EL (cell line): Measurements from ENCODE around the gene KCTD21.

Source experiments
- DNase-seq: peaks from one replicate; pipeline ENCODE4 v3.0.0-alpha.2; 2016

KCTD21 gene

DNA sequence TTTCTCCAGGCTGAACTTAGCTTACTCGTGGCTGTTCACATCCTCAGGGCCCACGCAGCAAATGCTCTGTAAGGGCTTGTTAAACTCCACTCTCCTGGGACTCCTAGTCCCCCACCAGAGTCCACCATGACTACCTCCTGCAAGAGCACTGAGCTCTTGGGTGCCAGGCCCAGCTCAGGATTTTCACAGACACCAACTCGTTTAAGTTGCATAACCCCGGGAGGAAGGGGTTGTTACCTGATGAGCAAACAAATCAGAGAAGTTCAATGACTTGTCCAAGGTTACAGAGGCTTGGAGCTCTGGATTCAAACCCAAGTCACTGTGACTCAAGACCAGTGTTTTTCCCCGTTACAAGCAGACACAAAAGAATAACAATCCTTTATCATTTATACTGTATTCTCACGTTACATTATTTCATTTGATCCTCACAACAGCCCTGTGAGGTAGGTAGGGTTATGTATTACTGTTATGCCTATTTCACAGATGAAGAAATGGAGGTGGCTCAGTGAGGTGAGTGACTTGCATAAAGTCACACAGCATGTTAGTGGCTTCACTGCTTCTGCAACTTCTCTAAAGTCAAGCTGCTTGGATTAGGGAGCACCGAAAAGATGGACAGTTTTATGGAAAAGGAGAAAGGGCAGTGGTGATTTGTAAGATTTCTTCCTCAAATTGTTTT is 17.4 kb downstream of the KCTD21 start:
- DNase-seq = no peak

- DNase-seq = no peak
These were observed 18.0 kb downstream of the KCTD21 start for GRCh38 chr11:78170413-78170812.

- DNase-seq = peak; percentile 51
These were observed 19.6 kb downstream of the KCTD21 start for GRCh38 chr11:78168539-78169477.

GRCh38 chr11:78166855-78167469 is 21.5 kb downstream of the KCTD21 start:
- no peak for DNase-seq

GRCh38 chr11:78164471-78164870 is 24.0 kb downstream of the KCTD21 start:
- no peak for DNase-seq

DNA sequence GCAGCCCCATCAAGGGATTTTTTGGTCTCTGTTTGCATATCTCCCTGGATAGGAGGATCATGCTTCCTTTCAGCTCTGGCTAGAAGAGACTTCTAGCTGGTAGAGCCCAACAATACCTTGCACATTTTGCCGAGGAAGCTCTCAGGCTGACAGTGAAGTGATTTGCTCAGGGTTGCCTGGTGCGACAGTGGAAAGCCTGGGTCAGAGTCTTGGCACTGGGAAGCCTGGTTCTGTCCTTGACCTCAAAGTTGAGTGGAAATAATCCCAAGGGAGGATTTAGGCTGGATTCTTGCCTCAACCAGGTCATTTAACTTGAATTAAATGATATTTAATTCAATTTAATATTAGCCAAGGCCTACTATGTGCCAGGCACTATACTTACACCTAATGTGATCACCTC is 24.6 kb downstream of the KCTD21 start:
- no peak for DNase-seq

DNA sequence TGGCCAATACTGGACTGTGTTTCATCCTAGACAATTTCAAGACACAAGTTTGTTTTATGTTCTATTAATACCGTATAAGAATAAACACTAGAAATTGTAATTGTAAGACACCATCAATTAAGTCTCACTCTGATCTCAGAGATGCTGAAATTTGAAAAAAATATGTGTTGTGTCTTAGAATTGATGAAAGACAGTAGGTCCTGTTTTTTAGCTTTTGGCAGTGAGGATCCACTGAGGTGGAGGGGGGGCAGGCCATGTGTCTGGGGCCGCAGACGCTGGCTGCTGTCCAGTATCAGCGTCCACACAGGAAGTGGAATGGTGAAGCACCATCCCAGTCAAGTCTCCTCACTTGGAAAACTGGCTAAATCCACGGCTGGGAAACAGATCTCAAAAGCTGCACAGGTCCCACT is 26.5 kb downstream of the KCTD21 start:
- peak; percentile 24 for DNase-seq

- no peak for DNase-seq
These were observed 27.1 kb downstream of the KCTD21 start for GRCh38 chr11:78161346-78161745.

- DNase-seq = no peak
These were observed 27.9 kb downstream of the KCTD21 start for GRCh38 chr11:78160557-78160956.

- no peak for DNase-seq
These were observed 29.3 kb downstream of the KCTD21 start for GRCh38 chr11:78158987-78159652.

- no peak for DNase-seq
These were observed 32.1 kb downstream of the KCTD21 start for GRCh38 chr11:78156127-78156844.

- DNase-seq = no peak
These were observed 36.6 kb downstream of the KCTD21 start for GRCh38 chr11:78151804-78152203.

GRCh38 chr11:78150754-78151153 is 37.7 kb downstream of the KCTD21 start:
- no peak for DNase-seq

DNA sequence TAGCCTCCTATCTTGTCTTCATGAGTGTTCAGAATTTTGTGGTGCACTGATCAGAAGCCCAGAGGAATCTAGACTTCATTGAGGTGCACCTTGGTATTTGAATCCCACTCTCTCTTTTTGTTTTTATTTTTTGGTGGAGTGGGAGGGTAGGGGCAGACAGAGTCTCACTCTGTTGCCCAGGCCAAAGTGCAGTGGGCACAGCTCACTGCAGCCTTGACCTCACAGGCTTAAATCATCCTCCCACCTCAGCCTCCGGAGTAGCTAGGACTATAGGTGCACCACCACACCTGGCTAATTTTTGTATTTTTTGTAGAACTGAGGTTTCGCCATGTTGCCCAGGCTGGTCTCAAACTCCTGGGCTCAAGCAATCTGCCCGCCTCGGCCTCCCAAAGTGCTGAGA is 38.1 kb downstream of the KCTD21 start:
- no peak for DNase-seq

DNA sequence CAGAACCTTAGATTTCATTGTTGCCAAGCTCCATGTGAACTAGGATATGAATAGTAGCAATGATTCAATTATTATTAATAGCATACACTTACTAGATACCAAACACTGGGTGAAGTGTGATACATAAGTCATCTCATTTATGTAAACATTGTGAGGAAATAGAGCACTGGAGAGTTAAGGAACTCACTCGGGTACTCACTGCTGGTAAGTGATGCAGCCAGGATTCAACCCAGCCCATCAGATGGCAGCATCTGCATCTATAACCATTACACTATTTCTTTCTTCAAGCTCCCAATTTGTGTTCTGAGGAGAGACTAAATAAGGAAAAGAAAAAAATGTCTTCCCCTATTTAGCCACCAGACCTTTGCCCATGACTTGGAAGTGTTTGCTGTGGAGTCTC is 38.8 kb downstream of the KCTD21 start:
- peak; percentile 51 for DNase-seq

GRCh38 chr11:78147807-78148206 is 40.6 kb downstream of the KCTD21 start:
- no peak for DNase-seq

DNA sequence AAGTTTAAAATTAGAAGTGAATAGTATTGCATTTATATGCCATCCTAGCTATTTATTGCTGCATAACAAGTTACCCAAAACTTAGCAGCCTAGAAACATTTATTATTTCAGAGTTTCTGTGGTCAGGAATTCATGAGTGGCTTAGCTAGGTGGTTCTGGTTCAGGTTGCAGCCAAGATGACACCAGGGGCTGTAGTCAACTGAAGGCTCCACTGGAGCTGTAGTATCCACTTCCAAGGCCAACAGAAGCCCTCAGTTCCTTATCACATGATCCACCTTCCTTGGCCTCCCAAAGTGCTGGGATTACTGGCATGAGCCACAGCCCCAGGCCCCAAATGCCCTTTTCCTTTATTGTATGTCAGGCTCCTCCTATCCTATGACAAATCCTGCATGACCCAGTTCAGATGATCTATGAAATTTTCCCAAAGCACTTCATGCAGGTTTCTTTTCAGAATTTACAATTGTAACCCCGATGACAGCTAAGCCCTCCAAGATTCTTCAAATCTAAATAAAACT is 42.9 kb downstream of the KCTD21 start:
- no peak for DNase-seq

DNA sequence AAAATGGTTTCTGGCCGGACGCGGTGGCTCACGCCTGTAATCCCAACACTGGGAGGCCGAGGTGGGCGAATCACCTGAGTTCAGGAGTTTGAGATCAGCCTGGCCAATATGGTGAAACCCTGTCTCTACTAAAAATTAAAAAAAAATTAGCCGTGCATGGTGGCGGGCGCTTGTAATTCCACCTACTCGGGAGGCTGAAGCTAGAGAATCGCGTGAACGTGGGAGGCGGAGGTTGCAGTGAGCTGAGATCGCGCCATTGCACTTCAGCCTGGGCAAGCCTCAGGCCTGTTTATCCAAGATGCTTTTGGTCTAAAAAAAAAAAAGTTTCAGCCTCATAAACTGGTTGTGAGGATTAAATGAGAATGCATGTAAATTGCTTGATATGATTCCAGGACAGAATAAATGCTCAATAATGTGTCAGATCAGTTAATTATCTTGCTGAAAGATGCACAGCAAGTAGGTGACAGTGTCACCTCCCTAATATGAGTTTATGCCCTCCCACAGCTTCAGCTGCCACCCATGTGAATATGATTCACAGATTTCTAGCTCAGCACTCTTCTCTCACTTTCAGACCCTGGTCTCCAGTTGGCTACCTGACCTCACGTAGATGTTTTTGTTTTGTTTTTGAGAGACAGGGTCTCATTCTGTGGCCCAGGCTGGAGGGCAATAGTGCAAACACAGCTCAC is 47.9 kb downstream of the KCTD21 start:
- no peak for DNase-seq

DNA sequence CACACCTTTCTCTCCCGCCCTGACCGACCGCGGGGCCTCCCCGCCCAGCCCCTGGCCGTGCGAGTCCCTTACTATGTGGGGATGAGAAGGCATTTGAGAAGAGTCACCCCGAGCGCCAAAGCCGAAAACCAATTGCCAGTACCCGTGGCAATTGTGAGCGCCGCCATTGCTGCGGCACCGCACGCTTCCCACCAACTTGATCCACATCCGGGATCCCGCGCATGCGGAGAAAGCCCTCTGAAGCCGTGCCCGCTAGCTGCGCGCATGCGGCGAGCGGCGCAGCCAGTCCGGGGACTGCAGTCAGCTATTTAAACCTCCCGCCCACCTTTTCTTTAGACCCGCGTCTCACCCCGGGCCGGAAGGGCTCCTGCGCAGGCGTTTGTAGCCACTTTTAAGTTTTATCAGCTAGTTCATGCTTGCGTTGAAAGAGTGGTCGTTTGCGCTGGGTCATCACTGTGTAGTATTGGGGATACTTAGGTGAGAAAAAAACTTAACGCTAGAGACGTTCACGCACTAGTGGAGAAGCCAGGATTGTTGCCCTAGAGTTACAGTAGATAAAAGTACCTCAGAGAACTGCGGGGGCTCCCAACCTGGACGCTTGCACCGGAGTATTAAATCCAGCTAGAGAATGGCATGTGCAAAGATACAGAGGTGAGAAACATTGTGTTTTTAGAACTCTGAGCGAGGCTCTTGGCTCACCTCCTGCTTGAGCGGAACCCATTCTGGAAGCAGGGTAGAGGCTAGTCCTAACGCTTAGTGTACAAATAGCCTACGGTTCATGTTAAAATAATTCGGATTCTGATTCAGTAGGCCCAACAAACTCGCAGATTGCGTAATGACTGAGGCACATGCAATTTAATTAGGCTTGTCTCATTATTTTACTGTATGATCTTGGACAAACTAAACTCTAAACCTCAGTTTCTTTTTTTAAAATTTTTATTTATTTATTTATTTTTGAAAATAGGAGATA is 48.7 kb downstream of the KCTD21 start, which contains the start of gene ALG8:
ALG8 (minus strand) TSS at position 205 of the 970 bp plus-strand sequence; CDS start at position 167, 38 bp downstream.
- DNase-seq = peak; percentile 95
